SIG-M5 (cell line): ENCODE results near the gene MCM6.
"Not testable (repeated sequence)": the region's sequence is repeated elsewhere in the genome, so short reads cannot be mapped to it uniquely, and the experiment has no call there.

Experiments
- DNase-seq: peaks from one replicate; lab custom pipeline; 2025; lab: John Stamatoyannopoulos, UW

MCM6 gene

GRCh38 chr2:135876066-135876711 lies at the start of gene MCM6:
MCM6 (minus strand) TSS chr2:135876443; CDS start chr2:135876365, 78 bp downstream.
- peak; percentile 89 for DNase-seq

GRCh38 chr2:135925571-135925970 lies 49.3 kb upstream of the MCM6 start:
- no peak for DNase-seq

GRCh38 chr2:135916207-135916606 lies 40.0 kb upstream of the MCM6 start:
- DNase-seq, result no peak

- no peak for DNase-seq
These were observed 38.2 kb upstream of the MCM6 start for GRCh38 chr2:135914485-135914884.

GRCh38 chr2:135913727-135914365 lies 37.6 kb upstream of the MCM6 start:
- no peak for DNase-seq

GRCh38 chr2:135909976-135910375 lies 33.7 kb upstream of the MCM6 start:
- no peak for DNase-seq

GRCh38 chr2:135905679-135906078 lies 29.4 kb upstream of the MCM6 start:
- no peak for DNase-seq

GRCh38 chr2:135904341-135904989 lies 28.2 kb upstream of the MCM6 start:
- DNase-seq, result no peak

GRCh38 chr2:135903650-135904049 lies 27.4 kb upstream of the MCM6 start:
- DNase-seq, result no peak

- DNase-seq, result no peak
These were observed 23.3 kb upstream of the MCM6 start for GRCh38 chr2:135899567-135899966.

GRCh38 chr2:135898234-135898786 lies 22.1 kb upstream of the MCM6 start:
- DNase-seq, result no peak

- no peak for DNase-seq
These were observed 18.7 kb upstream of the MCM6 start for GRCh38 chr2:135894930-135895329.

- no peak for DNase-seq
These were observed 17.1 kb upstream of the MCM6 start for GRCh38 chr2:135893374-135893794.

- DNase-seq, result no peak
These were observed 14.6 kb upstream of the MCM6 start for GRCh38 chr2:135890835-135891234.

GRCh38 chr2:135890149-135890548 lies 13.9 kb upstream of the MCM6 start:
- DNase-seq, result no peak

- not testable (repeated sequence) for DNase-seq
These were observed 12.3 kb upstream of the MCM6 start for GRCh38 chr2:135888587-135888986.

GRCh38 chr2:135885709-135886108 lies 9.5 kb upstream of the MCM6 start:
- no peak for DNase-seq

- DNase-seq, result no peak
These were observed 6.2 kb upstream of the MCM6 start for GRCh38 chr2:135882415-135882814.

GRCh38 chr2:135876770-135877169 lies 527 bp upstream of the MCM6 start:
- not testable (repeated sequence) for DNase-seq

- no peak for DNase-seq
These were observed 665 bp downstream of the MCM6 start for GRCh38 chr2:135875491-135876065.

GRCh38 chr2:135874777-135875365 lies 1.4 kb downstream of the MCM6 start:
- DNase-seq, result no peak

- no peak for DNase-seq
These were observed 5.7 kb downstream of the MCM6 start for GRCh38 chr2:135870571-135870970.
